ENCODE results near the gene RBM18.

Gene RBM18

GRCh38 chr9:122220673-122221182 is 43.9 kb downstream of the RBM18 start:
- no peak for DNase-seq

DNA sequence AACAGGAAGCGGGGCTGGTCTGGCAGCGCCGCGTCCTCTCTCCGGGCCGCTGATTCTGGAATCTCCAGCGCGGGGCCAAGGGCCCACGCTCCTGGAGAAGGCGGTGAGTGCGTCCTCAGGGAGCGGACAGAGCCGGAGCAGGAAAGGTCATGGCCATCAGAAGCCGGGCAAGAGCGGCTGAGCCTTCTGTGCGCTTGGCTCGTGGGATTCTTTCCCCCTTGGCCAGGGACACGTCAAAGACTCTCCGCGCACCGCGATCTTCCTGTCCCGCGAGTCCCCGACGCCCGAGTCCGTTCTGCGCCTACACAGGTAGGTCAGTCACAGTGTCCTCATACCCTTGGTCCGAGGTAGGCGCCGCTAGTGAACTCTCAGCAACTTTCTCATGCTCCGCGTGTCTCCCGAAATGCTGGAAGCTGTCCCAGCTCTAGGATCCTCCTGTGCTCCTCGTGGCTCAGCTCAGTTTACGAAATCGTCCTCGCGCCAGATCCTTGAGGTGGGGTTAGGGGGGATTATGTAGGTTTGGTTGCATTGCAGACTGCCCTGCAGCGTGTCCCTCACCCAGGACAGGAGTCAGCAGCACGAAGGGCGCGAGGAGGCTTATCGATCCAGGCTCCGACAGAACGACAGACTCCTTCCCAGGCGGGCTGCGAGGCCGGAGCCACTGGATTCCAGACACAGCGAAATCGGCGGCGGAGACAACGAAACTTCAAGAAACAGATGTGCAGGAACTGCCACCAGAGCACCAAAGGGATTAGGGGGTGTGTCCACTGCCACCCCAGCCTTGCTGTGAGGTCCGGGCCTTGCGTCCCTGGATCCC is 44.6 kb downstream of the RBM18 start:
- DNase-seq: no peak

DNA sequence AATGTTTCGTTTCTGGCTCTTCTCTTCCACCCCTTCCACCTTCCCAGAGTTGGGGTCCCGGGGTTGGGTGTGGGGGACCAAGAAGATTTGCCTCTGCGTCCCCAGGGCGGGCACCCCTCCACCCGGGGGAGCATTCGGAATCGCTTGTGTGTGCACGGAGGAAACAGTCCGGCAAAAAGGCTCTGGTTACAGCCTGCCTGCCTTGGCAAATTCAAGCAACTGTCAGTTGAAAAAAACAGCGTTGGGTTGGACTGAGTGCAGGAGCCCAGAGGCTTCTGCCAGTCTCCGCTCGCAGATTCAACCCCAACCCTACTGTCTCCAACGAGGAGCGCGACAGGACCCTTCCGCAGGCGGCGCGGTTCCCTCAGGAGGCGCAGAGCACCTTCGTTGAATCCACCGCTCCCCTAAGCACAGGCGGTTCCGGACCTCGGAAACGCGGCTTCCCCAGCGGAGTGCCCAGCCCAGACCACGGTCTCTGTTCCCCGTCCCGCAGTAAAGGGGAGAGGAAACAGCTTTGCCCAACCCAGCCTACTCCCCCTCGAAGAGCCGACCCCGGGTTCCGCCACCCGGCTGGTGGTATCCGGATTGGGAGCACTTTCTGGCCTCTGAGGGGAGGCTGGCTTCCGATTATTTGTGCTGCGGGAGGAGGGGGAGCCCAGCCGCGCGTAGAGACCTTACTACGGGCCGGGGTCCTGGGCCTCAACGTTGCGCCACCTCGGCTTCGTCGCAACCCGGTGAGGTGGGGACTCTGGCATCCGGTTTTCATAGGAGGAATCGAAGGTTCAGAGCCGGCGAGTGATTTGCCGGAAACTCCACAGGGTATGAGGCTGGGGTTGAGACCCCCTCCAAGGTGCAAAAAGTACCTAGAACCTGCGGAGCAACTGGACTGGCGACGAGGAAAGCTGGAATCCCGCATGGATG is 45.4 kb downstream of the RBM18 start:
- no peak for DNase-seq

GRCh38 chr9:122218071-122218934 is 46.3 kb downstream of the RBM18 start:
- DNase-seq: no peak

GRCh38 chr9:122217640-122218039 is 47.0 kb downstream of the RBM18 start:
- no peak for DNase-seq

- no peak for DNase-seq
Measured at GRCh38 chr9:122216798-122217418, 47.7 kb downstream of the RBM18 start.

- DNase-seq: no peak
Measured at GRCh38 chr9:122216138-122216797, 48.4 kb downstream of the RBM18 start.

DNA sequence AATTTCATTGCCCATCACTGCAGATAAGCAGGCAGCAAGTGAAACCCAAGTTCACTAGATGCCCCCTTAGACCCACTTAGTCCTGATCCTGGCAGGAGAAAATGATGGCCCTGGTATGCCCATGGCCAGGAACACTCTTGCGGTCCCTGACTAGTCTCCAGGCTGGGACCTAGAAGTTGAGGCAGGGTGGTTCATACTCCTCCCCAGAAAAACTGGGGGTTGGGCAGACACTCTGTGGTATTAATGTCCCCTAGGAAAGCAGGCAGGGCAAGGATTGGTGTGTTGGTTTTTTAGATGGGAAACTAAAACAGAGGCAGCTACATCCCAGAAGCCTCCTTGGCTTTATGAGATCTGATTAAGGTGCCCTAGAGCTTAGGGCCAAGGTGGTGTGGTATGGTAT is 49.0 kb downstream of the RBM18 start:
- DNase-seq: no peak

- DNase-seq: no peak
Measured at GRCh38 chr9:122214507-122214906, 50.1 kb downstream of the RBM18 start.

- DNase-seq: peak; percentile 34
Measured at GRCh38 chr9:122213589-122214413, 50.8 kb downstream of the RBM18 start.

GRCh38 chr9:122213102-122213588 is 51.5 kb downstream of the RBM18 start:
- no peak for DNase-seq

GRCh38 chr9:122212473-122213004 is 52.1 kb downstream of the RBM18 start:
- no peak for DNase-seq

DNA sequence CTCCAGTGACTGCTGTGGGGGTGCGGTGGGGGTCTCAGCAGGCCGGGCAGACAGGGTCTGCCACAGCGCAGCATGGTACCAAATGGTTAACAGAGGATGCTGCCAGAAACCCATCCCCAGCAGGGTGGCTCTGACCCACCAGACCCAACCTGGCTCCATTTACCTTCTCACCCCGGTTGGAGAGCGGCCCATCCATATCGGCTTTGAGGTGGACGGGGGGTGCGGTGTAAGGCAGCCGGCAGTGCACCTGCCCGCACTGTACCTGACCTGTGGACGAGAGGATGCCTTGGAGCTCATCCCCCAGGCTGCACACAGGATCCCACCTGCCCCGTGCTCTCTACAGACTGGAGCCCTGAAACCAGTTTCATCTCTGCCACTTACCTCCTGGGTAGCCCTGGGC is 55.2 kb downstream of the RBM18 start:
- no peak for DNase-seq

GRCh38 chr9:122207096-122207495 is 57.5 kb downstream of the RBM18 start:
- DNase-seq: no peak

- peak; percentile 81 for DNase-seq
Measured at GRCh38 chr9:122206118-122207046, 58.3 kb downstream of the RBM18 start.

GRCh38 chr9:122205176-122205575 is 59.5 kb downstream of the RBM18 start:
- no peak for DNase-seq

GRCh38 chr9:122204491-122204890 is 60.1 kb downstream of the RBM18 start:
- DNase-seq: no peak

DNA sequence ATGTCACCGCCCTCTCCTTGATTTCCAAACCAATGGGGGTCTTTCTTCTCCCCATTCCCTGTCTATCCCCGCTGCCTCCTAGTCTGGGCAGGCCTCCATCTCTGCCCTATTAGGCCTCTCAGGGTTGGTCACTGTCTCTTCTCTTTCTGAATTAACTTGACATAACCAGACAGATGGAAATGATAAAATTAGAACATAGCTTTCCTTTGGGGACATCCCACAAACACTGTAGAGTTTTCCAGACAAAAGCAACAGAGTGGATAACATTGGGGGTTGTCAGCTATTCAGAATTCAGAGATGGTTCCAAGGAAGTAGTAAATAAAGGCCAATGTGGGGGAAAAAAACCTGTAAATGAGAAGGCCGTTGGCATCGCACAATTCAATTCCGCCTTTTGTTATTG is 60.6 kb downstream of the RBM18 start:
- DNase-seq: no peak

- DNase-seq: no peak
Measured at GRCh38 chr9:122202111-122202510, 62.5 kb downstream of the RBM18 start.

Data from EL (cell line).